Endothelial cell of umbilical vein (primary cell): Measurements from ENCODE around the gene PTPRU. TPM values are rescaled to one million over a fixed set of nuclear protein-coding genes. Genes with fewer than 3 reads are reported as not detected.
A peak's percentile ranks its signal among the peaks of the same experiment; 100 is the strongest.

Source experiments
- BruUV-seq: library from RNA; stranded (reverse); fragments of 400-500 nt; replicated peaks from 2 replicates; lab custom pipeline; 2021; lab: Mats Ljungman, UMichigan
- CTCF ChIA-PET: fragments of 300-600, 350-600 bp; sonication (Branson Sonifier 250); formaldehyde crosslinking; loops from one replicate; lab custom pipeline; 2021; ENCODE audit warnings: antibody characterized with exemption, inconsistent platforms; lab: Charles Lee
- POLR2A ChIA-PET: fragments of 300-600, 350-600 bp; sonication (Branson Sonifier 250); formaldehyde crosslinking; loops from one replicate; lab custom pipeline; 2021; ENCODE audit warnings: antibody characterized with exemption, inconsistent platforms; lab: Charles Lee
- DNase-seq: peaks from one replicate; pipeline ENCODE4 v3.0.0-alpha.2; 2011; ENCODE audit warnings: low read depth, low spot score
- FAIRE-seq: peaks from 2 replicates; lab custom pipeline; 2011; peaks lifted over from hg19 to GRCh38; lab: Jason Lieb, UNC
- H2AFZ ChIP-seq: 2 replicates; pipeline ENCODE4 v1.6.0; 2012; ENCODE audit warnings: low read depth, low read length, control low read depth, inconsistent platforms
- H3K27ac ChIP-seq: 2 replicates; pipeline ENCODE4 v1.5.1; 2011; ENCODE audit warnings: low read depth, mild to moderate bottlenecking, control low read depth, low read length, moderate library complexity; ENCODE audit not compliant: insufficient read depth
- H3K27me3 ChIP-seq, 2 experiments: 2 replicates each; pipeline versions ENCODE4 v1.6.0 to v1.6.1; 2011; ENCODE audit warnings: low read length in 2 of 2, mixed read lengths in 1 of 2; ENCODE audit not compliant: control insufficient read depth in 2 of 2, insufficient read depth in 2 of 2
- H3K36me3 ChIP-seq, 2 experiments: 2 replicates in 1 of 2; 3 replicates in 1 of 2; pipeline ENCODE4 v1.5.1; 2011; ENCODE audit warnings: low read length in 2 of 2, mild to moderate bottlenecking in 1 of 2, moderate library complexity in 1 of 2; ENCODE audit not compliant: control insufficient read depth in 2 of 2, insufficient read depth in 2 of 2; ENCODE audit errors: extremely low read depth in 1 of 2
- H3K4me1 ChIP-seq: 3 replicates; pipeline ENCODE4 v1.5.1; 2011; ENCODE audit warnings: mild to moderate bottlenecking, low read length; ENCODE audit not compliant: control insufficient read depth, insufficient read depth; ENCODE audit errors: extremely low read depth
- H3K4me2 ChIP-seq: 2 replicates; pipeline ENCODE4 v1.6.1; 2011; ENCODE audit warnings: low read length, control low read depth, mixed read lengths; ENCODE audit not compliant: insufficient read depth
- H3K4me3 ChIP-seq, 3 experiments: fragments of 200-600 bp in 1 of 3; sonication (generic), shearing (Covaris generic) in 1 of 3; replicated peaks in 1 of 3; 2 replicates each; pipeline ENCODE4 v1.5.1; 2011 to 2016; ENCODE audit warnings: control low read depth in 3 of 3, low read length in 3 of 3, mild to moderate bottlenecking in 2 of 3, inconsistent platforms in 1 of 3, low read depth in 1 of 3, moderate library complexity in 1 of 3; ENCODE audit not compliant: insufficient read depth in 1 of 3
- H3K79me2 ChIP-seq: 2 replicates; pipeline ENCODE4 v1.6.0; 2012; ENCODE audit warnings: low read length, inconsistent platforms; ENCODE audit not compliant: control insufficient read depth, insufficient read depth
- H3K9ac ChIP-seq: replicated peaks from 2 replicates; pipeline ENCODE3; 2011; ENCODE audit warnings: low read length, control low read depth; ENCODE audit not compliant: insufficient read depth; ENCODE audit errors: extremely low read depth
- H3K9me1 ChIP-seq: replicated peaks from 3 replicates; pipeline ENCODE4 v1.6.0; 2011; ENCODE audit warnings: mild to moderate bottlenecking, low read length; ENCODE audit not compliant: control insufficient read depth, insufficient read depth; ENCODE audit errors: extremely low read depth
- H3K9me3 ChIP-seq: replicated peaks from 2 replicates; pipeline ENCODE4 v1.5.1; 2012; ENCODE audit warnings: low read length, inconsistent platforms; ENCODE audit not compliant: control insufficient read depth, insufficient read depth
- H4K20me1 ChIP-seq: replicated peaks from 2 replicates; pipeline ENCODE3; 2011; ENCODE audit warnings: mild to moderate bottlenecking, low read length; ENCODE audit not compliant: control insufficient read depth, insufficient read depth; ENCODE audit errors: extremely low read depth
- CTCF ChIP-seq, 2 donors: IDR thresholded peaks; 1 replicate in 1 of 2; 2 replicates in 1 of 2; pipeline ENCODE4 v1.5.1; 2011; ENCODE audit warnings: low read length in 2 of 2, mild to moderate bottlenecking in 2 of 2, moderate library complexity in 2 of 2, control low read depth in 1 of 2, inconsistent platforms in 1 of 2, low read depth in 1 of 2; ENCODE audit not compliant: insufficient read depth in 1 of 2; ENCODE audit errors: extremely low read depth in 1 of 2
- GATA2 ChIP-seq: IDR thresholded peaks from 2 replicates; pipeline ENCODE4 v1.7.0; 2011; ENCODE audit warnings: low read depth, mild to moderate bottlenecking, moderate library complexity, mixed read lengths, low read length; ENCODE audit not compliant: insufficient read length, insufficient read depth
- MYC ChIP-seq: IDR thresholded peaks from one replicate; pipeline ENCODE4 v1.6.1; 2011; ENCODE audit warnings: mild to moderate bottlenecking, low read depth, low read length
- POLR2AphosphoS5 ChIP-seq: IDR thresholded peaks from 2 replicates; pipeline ENCODE4 v1.6.1; 2012; ENCODE audit warnings: low read depth, mild to moderate bottlenecking, control low read depth, low read length, moderate library complexity; ENCODE audit not compliant: insufficient read depth
- dilution Hi-C: fragments of 300-500 bp; cut with MboI; formaldehyde crosslinking; loops from one replicate; pipeline ENCODE4 v1.15.0; 2019; ENCODE audit warnings: low sequenced_read_pairs; ENCODE audit not compliant: extremely low pct_ligation_motif_present
- intact Hi-C: fragments of 100-400 bp; cut with micrococcal nuclease; formaldehyde crosslinking; loops from one replicate; pipeline ENCODE4 v1.10.0; 2022
- polyA plus RNA-seq, 4 experiments: library from polyadenylated mRNA; depleted of rRNA in 3 of 4; stranded (reverse) in 3 of 4; unstranded in 1 of 4; fragments of >200 nt; gene quantifications; 2 replicates each; pipeline versions ENCODE4 v1.2.1 to v1.2.3, GENCODE V29; 2011 to 2012; ENCODE audit warnings: missing spikeins in 1 of 4
- total RNA-seq: library from RNA; stranded (reverse); gene quantifications from 2 replicates; pipeline ENCODE4 v1.2.3, GENCODE V29; 2021
- TF ChIP-seq, protein P1 (sequence below): IDR thresholded peaks from 2 replicates; pipeline ENCODE4 v1.6.1; 2011; ENCODE audit not compliant: insufficient read depth, insufficient read length

The PTPRU gene
- total and polyA plus RNA-seq, 2 donors (not counting 3 experiments of a cell fraction or from before 2014, with no cell fraction given): 0.58 to 2.6 TPM

GRCh38 chr1:29332204-29332603, 95.9 kb downstream of the PTPRU start:
- no TSS peak for BruUV-seq
- Histone ChIP-seq H3K4me3 (no peak overlapping the region), H3K36me3 (no peaks in the 10 kb centered on the region), H3K9me3 (no peaks in the 10 kb centered on the region), H3K79me2 (no peaks in the 10 kb centered on the region), H3K27ac (no peak overlapping the region), H2AFZ (no peak overlapping the region), H3K9me1 (no peaks in the 10 kb centered on the region), H3K9ac (no peak overlapping the region), H3K27me3 (peaks cover 2 to 5% of the 10 kb centered on the region in 2 experiments), H3K4me2 (no peak overlapping the region), H3K4me1 (no peaks in the 10 kb centered on the region), H4K20me1 (no peaks in the 10 kb centered on the region)
- dilution Hi-C loops (no loop called here), intact Hi-C loops (loop anchor here (1.0 kb wide), 1 partner anchor 1376 kb away; no protein-coding TSS in a partner anchor)
- DNase-seq (peak; percentile 22), FAIRE-seq (no peak)
- ChIA-PET CTCF (interaction anchor here (0.7 to 2.6 kb wide), 9 partner anchors 9 to 1375 kb away, joined by 3 to 17 read pairs (median 6); no protein-coding TSS in a partner anchor), POLR2A (no interaction called here)
- TF ChIP-seq CTCF (IDR thresholded peaks at IDR 0.05; ENCODE audit: extremely low read depth in 1 of 2, insufficient read depth in 1 of 2, low read depth in 1 of 2, low read length in 2 of 2) (peak; percentile 27 to 51), MYC (no peak)

- no peaks in the 10 kb centered on the region for H3K36me3 ChIP-seq
- H3K27ac ChIP-seq: no peak overlapping the region
- H4K20me1 ChIP-seq: no peaks in the 10 kb centered on the region
- dilution Hi-C loops: no loop called here
- H3K27me3 ChIP-seq: peaks cover 2 to 5% of the 10 kb centered on the region in 2 experiments
- H3K4me2 ChIP-seq: no peak overlapping the region
- no peaks in the 10 kb centered on the region for H3K4me1 ChIP-seq
- FAIRE-seq: no peak
- H3K9ac ChIP-seq: no peak overlapping the region
- H3K9me3 ChIP-seq: no peaks in the 10 kb centered on the region
- H3K9me1 ChIP-seq: no peaks in the 10 kb centered on the region
- BruUV-seq: no TSS peak
- CTCF ChIA-PET: interaction anchor here (1.1 to 2.6 kb wide), 4 partner anchors 8 to 1374 kb away, joined by 3 to 17 read pairs (median 12); no protein-coding TSS in a partner anchor
- intact Hi-C loops: no loop called here
- H3K79me2 ChIP-seq: no peaks in the 10 kb centered on the region
- TF ChIP-seq GATA2: no peak
- TF ChIP-seq POLR2AphosphoS5: no peak
- no peak for TF ChIP-seq MYC
- TF ChIP-seq, protein P1, sequence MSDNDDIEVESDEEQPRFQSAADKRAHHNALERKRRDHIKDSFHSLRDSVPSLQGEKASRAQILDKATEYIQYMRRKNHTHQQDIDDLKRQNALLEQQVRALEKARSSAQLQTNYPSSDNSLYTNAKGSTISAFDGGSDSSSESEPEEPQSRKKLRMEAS: no peak
- no peak overlapping the region for H2AFZ ChIP-seq
- POLR2A ChIA-PET: no interaction called here
- H3K4me3 ChIP-seq: no peak overlapping the region
- no peak for DNase-seq
Observed at GRCh38 chr1:29333008-29333407, 96.7 kb downstream of the PTPRU start.
